Spinal cord (tissue), 10 donors: Measurements from ENCODE around the gene USP4. TPM values are rescaled to one million over a fixed set of nuclear protein-coding genes. Genes with fewer than 3 reads are reported as not detected.
"Not testable (repeated sequence)": the region's sequence is repeated elsewhere in the genome, so short reads cannot be mapped to it uniquely, and the experiment has no call there.

Experiments
- DNase-seq, 6 donors: peaks; one replicate each; pipeline versions ENCODE4 v3.0.0 to v3.0.0-alpha.2; 2013 to 2015; ENCODE audit warnings: low spot score in 6 of 6, low read depth in 4 of 6
- H3K27ac ChIP-seq: one replicate; pipeline ENCODE4 v1.5.1; 2013; ENCODE audit warnings: low read depth, low read length, control low read depth
- H3K27me3 ChIP-seq: one replicate; pipeline ENCODE4 v1.6.1; 2013; ENCODE audit warnings: low read length; ENCODE audit not compliant: control insufficient read depth, insufficient read depth
- H3K36me3 ChIP-seq: one replicate; pipeline ENCODE4 v1.6.1; 2013; ENCODE audit warnings: low read length; ENCODE audit not compliant: control insufficient read depth, insufficient read depth
- H3K4me1 ChIP-seq: one replicate; pipeline ENCODE4 v1.6.1; 2013; ENCODE audit warnings: low read length; ENCODE audit not compliant: control insufficient read depth, insufficient read depth
- H3K4me3 ChIP-seq: one replicate; pipeline ENCODE4 v1.5.1; 2013; ENCODE audit warnings: low read depth, low read length, control low read depth
- H3K9me3 ChIP-seq: one replicate; pipeline ENCODE4 v1.6.1; 2013; ENCODE audit warnings: low read length; ENCODE audit not compliant: control insufficient read depth, insufficient read depth
- WGBS: methylation state at CpG from one replicate; pipeline ENCODE4 v1.1.5; 2013; ENCODE audit warnings: missing lambda C conversion rate; ENCODE audit not compliant: insufficient coverage; 5-methylcytosine and 5-hydroxymethylcytosine counted together
- polyA plus RNA-seq, 2 donors: library from polyadenylated mRNA; unstranded; fragments of 120-200 nt; gene quantifications; one replicate each; pipeline ENCODE4 v1.2.1, GENCODE V29; 2013; ENCODE audit not compliant: insufficient read length in 2 of 2
- total RNA-seq, 2 donors: library from RNA; depleted of rRNA in 1 of 2; stranded (reverse); fragments of 120-200 nt in 1 of 2; fragments of >200 nt in 1 of 2; gene quantifications; one replicate each; pipeline versions ENCODE4 v1.2.3 to v1.2.4, GENCODE V29; 2013 to 2014
- donor health status: healthy.

USP4 gene
- total and polyA plus RNA-seq, 4 donors, result 30.9 to 80.1 (median 48.7) TPM

DNA sequence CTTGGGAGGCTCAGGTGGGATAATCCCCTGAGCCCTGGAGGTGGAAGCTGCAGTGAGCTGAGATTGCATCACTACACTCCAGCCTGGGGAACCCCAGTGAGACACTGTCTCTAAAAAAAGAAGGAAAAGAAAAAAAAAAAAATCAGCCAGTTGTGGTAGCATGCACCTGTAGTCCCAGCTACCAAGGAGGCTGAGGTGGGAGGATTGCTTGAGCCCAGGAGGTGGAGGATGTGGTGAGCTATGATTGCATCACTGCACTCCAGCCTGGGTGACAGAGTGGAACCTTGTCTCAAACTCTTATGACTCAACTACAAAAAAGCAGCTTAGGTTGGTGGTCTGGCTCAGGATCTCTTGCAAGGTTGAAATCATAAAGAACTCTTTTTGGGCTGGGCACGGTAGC, 37.6 kb upstream of the USP4 start:
- no peaks in the 10 kb centered on the region for H3K4me1 ChIP-seq
- H3K36me3 ChIP-seq, result peaks cover 23% of the 10 kb centered on the region
- H3K27ac ChIP-seq, result no peak overlapping the region
- H3K9me3 ChIP-seq, result no peaks in the 10 kb centered on the region
- H3K27me3 ChIP-seq, result no peaks in the 10 kb centered on the region
- WGBS, result 100% methylated on average over 1 of the region's 1 CpG
- no peak for DNase-seq
- no peak overlapping the region for H3K4me3 ChIP-seq

DNA sequence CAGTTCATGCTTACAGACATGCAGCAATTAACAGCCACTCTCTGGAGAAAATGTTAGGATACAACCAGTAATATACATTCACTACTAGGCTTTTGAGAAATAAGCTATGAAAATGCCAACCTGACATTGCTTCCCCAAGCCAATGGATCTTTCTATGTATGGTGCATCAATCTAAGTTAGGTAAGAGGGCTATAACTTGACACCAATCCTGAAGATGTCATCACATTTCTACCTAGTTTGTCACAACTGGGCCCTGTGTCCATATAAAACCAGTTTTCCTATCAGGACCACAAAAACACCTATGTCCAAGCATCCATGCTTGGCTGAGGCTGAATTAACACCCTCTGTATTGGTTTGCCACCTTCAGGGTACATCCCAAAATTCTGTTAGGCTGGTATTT, 32.1 kb upstream of the USP4 start:
- H3K36me3 ChIP-seq, result peaks cover 51% of the 10 kb centered on the region

GRCh38 chr3:49370585-49371290, 30.9 kb upstream of the USP4 start:
- no peaks in the 10 kb centered on the region for H3K27me3 ChIP-seq
- WGBS, result 86% methylated on average over 5 of the region's 6 CpGs
- no peak overlapping the region for H3K27ac ChIP-seq
- DNase-seq, result no peak
- no peaks in the 10 kb centered on the region for H3K4me1 ChIP-seq
- no peak overlapping the region for H3K4me3 ChIP-seq
- H3K9me3 ChIP-seq, result no peaks in the 10 kb centered on the region
- peaks cover 60% of the 10 kb centered on the region for H3K36me3 ChIP-seq

More for the DNA sequence above, 32.1 kb upstream of the USP4 start:
- H3K4me3 ChIP-seq, result no peak overlapping the region
- DNase-seq, result no peak
- no peaks in the 10 kb centered on the region for H3K9me3 ChIP-seq
- H3K27me3 ChIP-seq, result no peaks in the 10 kb centered on the region
- no peaks in the 10 kb centered on the region for H3K4me1 ChIP-seq
- no peak overlapping the region for H3K27ac ChIP-seq

DNA sequence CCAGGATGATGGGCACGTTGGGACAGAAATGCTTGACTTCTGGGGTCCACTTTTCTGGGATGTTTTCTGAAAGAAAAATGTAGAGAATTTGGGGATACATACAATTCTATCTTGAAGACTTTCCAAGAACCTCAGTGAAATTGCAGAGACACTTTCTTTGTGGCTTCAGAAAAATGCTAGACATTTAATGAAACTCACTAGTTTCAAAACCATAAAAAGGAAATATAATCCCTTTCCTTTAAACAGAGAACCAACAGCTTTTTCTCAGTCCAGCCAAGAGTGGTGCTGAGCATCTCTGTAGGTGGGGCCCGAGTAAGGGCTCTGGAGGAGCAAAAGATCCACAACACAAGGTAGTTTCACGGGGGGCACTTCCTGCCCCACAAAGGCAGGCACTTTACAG, 22.7 kb upstream of the USP4 start:
- H3K4me1 ChIP-seq, result peaks cover 10% of the 10 kb centered on the region
- H3K9me3 ChIP-seq, result no peaks in the 10 kb centered on the region
- DNase-seq, result no peak
- H3K27me3 ChIP-seq, result no peaks in the 10 kb centered on the region
- no peak overlapping the region for H3K27ac ChIP-seq
- no peak overlapping the region for H3K4me3 ChIP-seq
- H3K36me3 ChIP-seq, result peaks cover 67% of the 10 kb centered on the region
- WGBS, result 60% methylated on average over 1 of the region's 3 CpGs

DNA sequence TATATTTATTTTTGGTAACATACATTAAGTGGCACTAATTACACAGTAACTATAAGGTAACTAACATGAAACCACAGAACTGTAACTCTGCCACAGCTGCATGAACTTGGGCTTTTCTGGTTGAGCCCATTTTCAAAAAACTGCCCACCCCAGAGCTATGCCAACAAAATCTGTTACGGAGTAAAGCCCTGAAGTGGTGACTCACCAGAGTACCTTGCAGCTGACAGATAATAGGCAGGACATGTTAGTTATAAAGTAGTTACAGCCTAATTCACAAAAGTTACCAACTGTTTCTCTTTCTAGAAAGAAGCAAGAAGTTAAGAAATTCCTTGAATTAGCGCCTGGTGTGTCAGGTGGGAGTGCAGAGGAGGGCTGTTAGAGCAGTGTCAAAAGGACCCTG, 19.8 kb upstream of the USP4 start:
- Histone ChIP-seq H3K4me3 (no peak overlapping the region), H3K9me3 (no peaks in the 10 kb centered on the region), H3K4me1 (peaks cover 22% of the 10 kb centered on the region), H3K36me3 (peaks cover 59% of the 10 kb centered on the region), H3K27me3 (no peaks in the 10 kb centered on the region), H3K27ac (no peak overlapping the region)
- 100% methylated on average over 1 of the region's 2 CpGs for whole genome bisulfite sequencing
- no peak for DNase-seq

GRCh38 chr3:49358884-49359225, 19.0 kb upstream of the USP4 start:
- Histone ChIP-seq H3K9me3 (no peaks in the 10 kb centered on the region), H3K27me3 (no peaks in the 10 kb centered on the region), H3K36me3 (peaks cover 55% of the 10 kb centered on the region), H3K4me1 (peaks cover 22% of the 10 kb centered on the region), H3K27ac (peak overlapping the region; percentile 91), H3K4me3 (peak overlapping the region; percentile 62)
- DNase-seq, result no peak
- 50% methylated on average over 1 of the region's 3 CpGs for WGBS

- no peaks in the 10 kb centered on the region for H3K27me3 ChIP-seq
- WGBS, result 3% methylated on average over 46 of the region's 46 CpGs
- peaks cover 50% of the 10 kb centered on the region for H3K36me3 ChIP-seq
- H3K4me1 ChIP-seq, result peaks cover 22% of the 10 kb centered on the region
- peak; percentile 70 to 97 (median 84) for DNase-seq
- H3K9me3 ChIP-seq, result no peaks in the 10 kb centered on the region
- peak within 1 kb of the TSS; percentile 62 for H3K4me3 ChIP-seq
- H3K27ac ChIP-seq, result peak within 1 kb of the TSS; percentile 91
Measured at GRCh38 chr3:49358217-49358883, 18.5 kb upstream of the USP4 start, which contains the start of gene GPX1. Gene GPX1 (minus strand): TSS chr3:49358353. CDS start chr3:49358278, 75 bp downstream.

- H3K9me3 ChIP-seq, H3K27me3 ChIP-seq: not testable (repeated sequence)
- peak in 3 of 6 donors; percentile 2 to 57 (median 55) for DNase-seq
- Histone ChIP-seq H3K4me1 (peaks cover 22% of the 10 kb centered on the region), H3K4me3 (peak overlapping the region; percentile 62), H3K27ac (peak overlapping the region; percentile 91), H3K36me3 (peaks cover 45% of the 10 kb centered on the region)
- 5% methylated on average over 59 of the region's 63 CpGs for WGBS
Measured at GRCh38 chr3:49357443-49358216, 17.8 kb upstream of the USP4 start.

GRCh38 chr3:49357095-49357442, 17.2 kb upstream of the USP4 start:
- Histone ChIP-seq H3K4me1 (peaks cover 22% of the 10 kb centered on the region), H3K4me3 (peak overlapping the region; percentile 62), H3K36me3 (peaks cover 42% of the 10 kb centered on the region)
- 20% methylated on average over 1 of the region's 10 CpGs for WGBS
- DNase-seq, H3K9me3 ChIP-seq, H3K27me3 ChIP-seq, H3K27ac ChIP-seq: not testable (repeated sequence)
